Liver (tissue), 9 donors: ENCODE measurements around the gene SGCD. TPM values are rescaled to one million over a fixed set of nuclear protein-coding genes. Genes with fewer than 3 reads are reported as not detected.

Source experiments
- DNase-seq: peaks from one replicate; pipeline ENCODE4 v3.0.0-alpha.2; 2017; ENCODE audit warnings: low spot score
- H3K27ac ChIP-seq, 2 donors: one replicate each; pipeline ENCODE4 v1.7.0; 2013; ENCODE audit warnings: inconsistent platforms in 2 of 2, low read length in 2 of 2, control low read depth in 1 of 2, low read depth in 1 of 2, mild to moderate bottlenecking in 1 of 2
- H3K27me3 ChIP-seq, 4 donors: one replicate each; pipeline versions ENCODE4 v1.6.1 to v1.7.0; 2013; ENCODE audit warnings: low read length in 3 of 4, inconsistent platforms in 1 of 4, mild to moderate bottlenecking in 1 of 4, moderate library complexity in 1 of 4; ENCODE audit not compliant: control insufficient read depth in 4 of 4, insufficient read depth in 4 of 4
- H3K36me3 ChIP-seq, 4 donors: one replicate each; pipeline versions ENCODE4 v1.6.1 to v1.7.0; 2013; ENCODE audit warnings: low read length in 3 of 4, mild to moderate bottlenecking in 3 of 4, low read depth in 1 of 4, moderate library complexity in 1 of 4; ENCODE audit not compliant: control insufficient read depth in 4 of 4, insufficient read depth in 3 of 4
- H3K4me1 ChIP-seq, 4 donors: one replicate each; pipeline versions ENCODE4 v1.6.1 to v1.7.0; 2013; ENCODE audit warnings: low read length in 3 of 4, mild to moderate bottlenecking in 3 of 4, moderate library complexity in 1 of 4; ENCODE audit not compliant: control insufficient read depth in 4 of 4, insufficient read depth in 4 of 4
- H3K4me3 ChIP-seq, 3 donors: one replicate each; pipeline versions ENCODE4 v1.6.1 to v1.7.0; 2013; ENCODE audit warnings: low read length in 3 of 3, control low read depth in 1 of 3, low read depth in 1 of 3, mild to moderate bottlenecking in 1 of 3
- H3K9ac ChIP-seq, 2 donors: one replicate each; pipeline ENCODE4 v1.7.0; 2013; ENCODE audit warnings: low read length in 2 of 2, mild to moderate bottlenecking in 2 of 2, moderate library complexity in 2 of 2, control low read depth in 1 of 2, low read depth in 1 of 2
- H3K9me3 ChIP-seq, 4 donors: one replicate each; pipeline versions ENCODE4 v1.6.1 to v1.7.0; 2013; ENCODE audit warnings: low read length in 3 of 4; ENCODE audit not compliant: control insufficient read depth in 4 of 4
- FOXA1 ChIP-seq: IDR thresholded peaks from 2 replicates; pipeline ENCODE4 v1.6.1; 2016; ENCODE audit warnings: antibody characterized with exemption
- FOXA2 ChIP-seq: IDR thresholded peaks from 2 replicates; pipeline ENCODE4 v1.6.1; 2016; ENCODE audit warnings: antibody characterized with exemption
- GABPA ChIP-seq, 2 donors: IDR thresholded peaks in 1 of 2; conservative IDR thresholded peaks in 1 of 2; 2 replicates each; pipeline ENCODE4 v1.6.1; 2016; ENCODE audit warnings: antibody characterized with exemption in 2 of 2, mild to moderate bottlenecking in 1 of 2, moderate library complexity in 1 of 2
- HNF4G ChIP-seq: IDR thresholded peaks from 2 replicates; pipeline ENCODE4 v1.6.1; 2016; ENCODE audit warnings: antibody characterized with exemption
- JUND ChIP-seq, 2 donors: IDR thresholded peaks; 2 replicates each; pipeline ENCODE4 v1.6.1; 2016; ENCODE audit warnings: antibody characterized with exemption in 2 of 2
- NR2F2 ChIP-seq: IDR thresholded peaks from 2 replicates; pipeline ENCODE4 v1.6.1; 2016; ENCODE audit warnings: antibody characterized with exemption
- RAD21 ChIP-seq, 2 donors: IDR thresholded peaks; 2 replicates each; pipeline ENCODE4 v1.6.1; 2016; ENCODE audit warnings: antibody characterized with exemption in 2 of 2, mild to moderate bottlenecking in 2 of 2
- polyA plus RNA-seq, 2 donors: library from polyadenylated mRNA; stranded (reverse) in 1 of 2; unstranded in 1 of 2; fragments of 200-250 nt in 1 of 2; fragments of >200 nt in 1 of 2; fragmentation: Nextera tagmentation in 1 of 2; extraction: Ambion mirVana in 1 of 2; gene quantifications; one replicate each; pipeline versions ENCODE4 v1.2.1 to v1.2.3, GENCODE V29; 2013 to 2015
- total RNA-seq, 2 donors: library from RNA; depleted of rRNA; stranded (reverse); fragments of >200 nt; gene quantifications; one replicate each; pipeline ENCODE4 v1.2.3, GENCODE V29; 2014
- TF ChIP-seq, protein P1 (sequence below): IDR thresholded peaks from 2 replicates; pipeline ENCODE4 v1.6.1; 2016; ENCODE audit warnings: antibody characterized with exemption, mild to moderate bottlenecking
- TF ChIP-seq, protein P2 (sequence below): IDR thresholded peaks from 2 replicates; pipeline ENCODE4 v1.6.1; 2016; ENCODE audit warnings: antibody characterized with exemption
- TF ChIP-seq, protein P3 (sequence below): IDR thresholded peaks from 2 replicates; pipeline ENCODE4 v1.6.1; 2016; ENCODE audit warnings: antibody characterized with exemption
- TF ChIP-seq, protein P4 (sequence below): fragments of 150-350 bp; IDR thresholded peaks from 2 replicates; pipeline ENCODE4 v1.5.1; 2017; ENCODE audit warnings: improper control_type of control experiment, low read depth, low read length; ENCODE audit not compliant: missing input control
- donor health status: healthy.
- donor health status: healthy.
- donor health status: healthy.
- donor health status: healthy.
- donor health status: healthy.

SGCD gene
- total and polyA plus RNA-seq, 4 donors = 0.35 to 1.7 (median 1.0) TPM

DNA sequence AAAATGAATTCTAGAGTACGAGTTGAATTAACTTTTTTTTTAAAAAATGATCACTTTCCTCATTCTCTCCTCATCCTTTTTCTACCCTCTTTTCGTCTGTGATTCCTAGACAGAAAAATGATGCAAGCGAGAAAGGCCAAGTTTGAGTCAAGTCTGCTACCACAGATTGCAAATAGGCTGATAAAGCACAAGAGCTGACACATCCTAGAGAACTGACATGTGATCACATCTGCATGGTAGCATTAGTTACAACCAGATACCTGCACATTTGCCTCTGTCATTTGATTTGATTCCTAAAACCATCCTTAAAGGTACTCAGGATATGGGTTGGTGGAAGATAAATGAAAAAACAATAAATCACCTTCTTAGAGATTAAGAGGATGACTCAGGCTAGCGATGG is 297.7 kb downstream of the SGCD start (continued):
- TF ChIP-seq, protein P1, sequence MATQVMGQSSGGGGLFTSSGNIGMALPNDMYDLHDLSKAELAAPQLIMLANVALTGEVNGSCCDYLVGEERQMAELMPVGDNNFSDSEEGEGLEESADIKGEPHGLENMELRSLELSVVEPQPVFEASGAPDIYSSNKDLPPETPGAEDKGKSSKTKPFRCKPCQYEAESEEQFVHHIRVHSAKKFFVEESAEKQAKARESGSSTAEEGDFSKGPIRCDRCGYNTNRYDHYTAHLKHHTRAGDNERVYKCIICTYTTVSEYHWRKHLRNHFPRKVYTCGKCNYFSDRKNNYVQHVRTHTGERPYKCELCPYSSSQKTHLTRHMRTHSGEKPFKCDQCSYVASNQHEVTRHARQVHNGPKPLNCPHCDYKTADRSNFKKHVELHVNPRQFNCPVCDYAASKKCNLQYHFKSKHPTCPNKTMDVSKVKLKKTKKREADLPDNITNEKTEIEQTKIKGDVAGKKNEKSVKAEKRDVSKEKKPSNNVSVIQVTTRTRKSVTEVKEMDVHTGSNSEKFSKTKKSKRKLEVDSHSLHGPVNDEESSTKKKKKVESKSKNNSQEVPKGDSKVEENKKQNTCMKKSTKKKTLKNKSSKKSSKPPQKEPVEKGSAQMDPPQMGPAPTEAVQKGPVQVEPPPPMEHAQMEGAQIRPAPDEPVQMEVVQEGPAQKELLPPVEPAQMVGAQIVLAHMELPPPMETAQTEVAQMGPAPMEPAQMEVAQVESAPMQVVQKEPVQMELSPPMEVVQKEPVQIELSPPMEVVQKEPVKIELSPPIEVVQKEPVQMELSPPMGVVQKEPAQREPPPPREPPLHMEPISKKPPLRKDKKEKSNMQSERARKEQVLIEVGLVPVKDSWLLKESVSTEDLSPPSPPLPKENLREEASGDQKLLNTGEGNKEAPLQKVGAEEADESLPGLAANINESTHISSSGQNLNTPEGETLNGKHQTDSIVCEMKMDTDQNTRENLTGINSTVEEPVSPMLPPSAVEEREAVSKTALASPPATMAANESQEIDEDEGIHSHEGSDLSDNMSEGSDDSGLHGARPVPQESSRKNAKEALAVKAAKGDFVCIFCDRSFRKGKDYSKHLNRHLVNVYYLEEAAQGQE = no peak
- no peak for TF ChIP-seq HNF4G
- TF ChIP-seq, protein P2, sequence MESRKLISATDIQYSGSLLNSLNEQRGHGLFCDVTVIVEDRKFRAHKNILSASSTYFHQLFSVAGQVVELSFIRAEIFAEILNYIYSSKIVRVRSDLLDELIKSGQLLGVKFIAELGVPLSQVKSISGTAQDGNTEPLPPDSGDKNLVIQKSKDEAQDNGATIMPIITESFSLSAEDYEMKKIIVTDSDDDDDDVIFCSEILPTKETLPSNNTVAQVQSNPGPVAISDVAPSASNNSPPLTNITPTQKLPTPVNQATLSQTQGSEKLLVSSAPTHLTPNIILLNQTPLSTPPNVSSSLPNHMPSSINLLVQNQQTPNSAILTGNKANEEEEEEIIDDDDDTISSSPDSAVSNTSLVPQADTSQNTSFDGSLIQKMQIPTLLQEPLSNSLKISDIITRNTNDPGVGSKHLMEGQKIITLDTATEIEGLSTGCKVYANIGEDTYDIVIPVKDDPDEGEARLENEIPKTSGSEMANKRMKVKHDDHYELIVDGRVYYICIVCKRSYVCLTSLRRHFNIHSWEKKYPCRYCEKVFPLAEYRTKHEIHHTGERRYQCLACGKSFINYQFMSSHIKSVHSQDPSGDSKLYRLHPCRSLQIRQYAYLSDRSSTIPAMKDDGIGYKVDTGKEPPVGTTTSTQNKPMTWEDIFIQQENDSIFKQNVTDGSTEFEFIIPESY = no peak
- TF ChIP-seq FOXA2 = no peak
- no peak for TF ChIP-seq RAD21 (IDR thresholded peaks at IDR 0.05)

DNA sequence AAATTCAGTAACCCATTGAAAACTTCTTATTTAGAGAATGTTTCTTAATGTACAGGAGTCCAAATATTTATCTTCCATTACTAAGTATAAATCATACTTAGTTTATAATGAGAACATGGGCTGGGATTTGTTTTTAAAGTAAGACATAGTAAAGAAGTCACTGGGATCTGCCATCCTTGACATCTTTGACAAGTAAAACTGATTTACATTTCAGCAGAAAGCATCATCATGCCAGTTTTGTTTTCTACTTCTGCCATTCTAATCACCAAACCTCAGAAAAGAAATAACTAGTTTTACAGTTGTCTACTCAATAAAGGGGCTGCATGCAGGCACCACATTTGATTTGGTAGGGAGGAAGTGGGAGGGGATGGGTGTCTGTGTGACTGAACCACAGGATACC is 301.5 kb downstream of the SGCD start:
- TF ChIP-seq GABPA (IDR thresholded peaks at IDR 0.05 in 1 of 2, conservative IDR thresholded peaks at IDR 0.05 in 1 of 2) = no peak
- no peak for TF ChIP-seq FOXA2
- TF ChIP-seq, protein P3, sequence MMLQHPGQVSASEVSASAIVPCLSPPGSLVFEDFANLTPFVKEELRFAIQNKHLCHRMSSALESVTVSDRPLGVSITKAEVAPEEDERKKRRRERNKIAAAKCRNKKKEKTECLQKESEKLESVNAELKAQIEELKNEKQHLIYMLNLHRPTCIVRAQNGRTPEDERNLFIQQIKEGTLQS = no peak
- no peak for TF ChIP-seq NR2F2
- no peak for TF ChIP-seq FOXA1
- no peak for TF ChIP-seq JUND (IDR thresholded peaks at IDR 0.05)
- TF ChIP-seq, protein P2 = no peak
- TF ChIP-seq, protein P4, sequence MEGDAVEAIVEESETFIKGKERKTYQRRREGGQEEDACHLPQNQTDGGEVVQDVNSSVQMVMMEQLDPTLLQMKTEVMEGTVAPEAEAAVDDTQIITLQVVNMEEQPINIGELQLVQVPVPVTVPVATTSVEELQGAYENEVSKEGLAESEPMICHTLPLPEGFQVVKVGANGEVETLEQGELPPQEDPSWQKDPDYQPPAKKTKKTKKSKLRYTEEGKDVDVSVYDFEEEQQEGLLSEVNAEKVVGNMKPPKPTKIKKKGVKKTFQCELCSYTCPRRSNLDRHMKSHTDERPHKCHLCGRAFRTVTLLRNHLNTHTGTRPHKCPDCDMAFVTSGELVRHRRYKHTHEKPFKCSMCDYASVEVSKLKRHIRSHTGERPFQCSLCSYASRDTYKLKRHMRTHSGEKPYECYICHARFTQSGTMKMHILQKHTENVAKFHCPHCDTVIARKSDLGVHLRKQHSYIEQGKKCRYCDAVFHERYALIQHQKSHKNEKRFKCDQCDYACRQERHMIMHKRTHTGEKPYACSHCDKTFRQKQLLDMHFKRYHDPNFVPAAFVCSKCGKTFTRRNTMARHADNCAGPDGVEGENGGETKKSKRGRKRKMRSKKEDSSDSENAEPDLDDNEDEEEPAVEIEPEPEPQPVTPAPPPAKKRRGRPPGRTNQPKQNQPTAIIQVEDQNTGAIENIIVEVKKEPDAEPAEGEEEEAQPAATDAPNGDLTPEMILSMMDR = no peak
- TF ChIP-seq RAD21 (IDR thresholded peaks at IDR 0.05) = no peak

More for the DNA sequence above, 301.5 kb downstream of the SGCD start:
- DNase-seq = no peak
- Histone ChIP-seq H3K4me3 (no peak overlapping the region), H3K9me3 (peaks cover 0 to 1% (median 0%) of the 10 kb centered on the region in 4 donors), H3K27ac (no peak overlapping the region), H3K9ac (no peak overlapping the region), H3K36me3 (no peaks in the 10 kb centered on the region), H3K4me1 (no peaks in the 10 kb centered on the region), H3K27me3 (no peaks in the 10 kb centered on the region)
